GM18873 (cell line): ENCODE results near the gene APOL2.
"Not testable (repeated sequence)": the region's sequence is repeated elsewhere in the genome, so short reads cannot be mapped to it uniquely, and the experiment has no call there.

Source experiments
- ATAC-seq: cut with Tn5 transposase; IDR thresholded peaks from one replicate; pipeline ENCODE4 v1.9.1; 2021; ENCODE audit warnings: mild to moderate bottlenecking, moderate library complexity, moderate number of reproducible peaks; ENCODE audit not compliant: unreplicated experiment, low FRiP score

APOL2 gene

DNA sequence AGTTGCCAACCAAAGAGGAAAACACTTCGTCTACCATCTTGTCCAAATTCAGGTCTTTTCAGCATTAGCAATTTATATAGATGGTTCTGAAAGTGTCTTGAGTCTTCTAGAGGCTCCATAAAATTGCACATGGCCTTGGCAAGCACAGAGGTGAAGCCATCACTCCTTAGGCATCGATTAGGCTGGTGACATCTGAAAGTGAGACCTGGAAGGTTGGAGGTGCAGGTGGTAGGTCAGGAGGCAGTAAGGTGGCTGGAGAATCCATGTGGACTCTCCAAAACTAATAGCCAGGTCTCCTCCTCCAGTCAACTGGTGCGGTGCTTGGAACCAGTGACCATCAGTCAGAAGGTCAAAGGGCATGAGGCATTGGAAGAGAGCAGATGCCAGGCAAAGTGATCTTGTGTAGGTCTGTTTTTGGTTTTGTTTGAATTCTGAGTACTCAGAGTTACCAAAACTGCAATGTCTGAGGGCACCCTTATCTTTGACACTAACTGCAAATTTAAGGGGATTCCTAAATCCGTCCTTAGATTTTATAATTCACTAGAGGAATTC lies 6.6 kb upstream of the APOL2 start:
- ATAC-seq: no peak

DNA sequence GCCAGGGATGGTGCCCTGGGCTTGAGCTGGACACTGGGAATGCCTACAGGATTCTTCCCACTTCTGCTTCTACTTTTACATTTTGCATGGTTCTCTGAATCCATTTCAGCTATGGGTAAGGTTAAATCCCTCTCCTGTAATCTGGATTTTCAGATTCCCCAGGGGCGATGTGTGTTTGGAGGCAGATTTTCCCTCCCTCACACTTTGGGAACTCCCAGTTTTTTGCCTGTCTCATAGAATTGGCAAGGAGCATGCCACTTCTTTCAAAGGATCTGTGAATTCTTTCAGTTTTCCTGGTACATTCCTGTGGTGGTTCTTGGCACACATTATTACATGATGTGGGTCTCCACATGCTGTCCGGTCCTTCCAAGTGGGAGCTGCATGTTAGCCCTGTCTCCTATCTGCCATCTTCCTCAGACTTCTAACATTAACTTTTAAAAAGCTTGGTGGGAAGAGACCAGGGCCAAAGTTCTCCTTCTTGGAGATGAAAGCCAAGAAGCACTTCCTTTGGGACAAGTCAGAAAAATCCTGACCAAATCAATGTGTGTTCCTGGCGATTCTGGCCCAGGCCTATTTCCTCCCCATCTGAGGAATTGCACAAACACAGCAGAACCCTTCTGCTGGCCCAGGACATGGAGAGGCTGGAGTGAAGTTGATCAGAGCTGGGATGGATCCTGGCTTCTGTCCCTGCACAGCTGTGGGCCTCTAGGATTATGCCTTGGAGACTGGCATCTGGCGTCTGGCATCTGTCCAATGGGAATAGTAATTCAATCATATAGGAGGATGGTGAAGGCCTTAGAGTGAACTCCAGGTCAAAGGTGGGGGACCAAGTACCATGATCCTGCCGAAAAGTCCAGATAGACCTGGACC lies 5.4 kb upstream of the APOL2 start:
- ATAC-seq: no peak

- ATAC-seq: no peak
Measured at GRCh38 chr22:36243986-36244385, 4.7 kb upstream of the APOL2 start.

GRCh38 chr22:36239150-36239400 lies 252 bp downstream of the APOL2 start:
- no peak for ATAC-seq

- no peak for ATAC-seq
Measured at GRCh38 chr22:36238373-36239149, 766 bp downstream of the APOL2 start.

GRCh38 chr22:36237462-36238372 lies 1.6 kb downstream of the APOL2 start:
- no peak for ATAC-seq

DNA sequence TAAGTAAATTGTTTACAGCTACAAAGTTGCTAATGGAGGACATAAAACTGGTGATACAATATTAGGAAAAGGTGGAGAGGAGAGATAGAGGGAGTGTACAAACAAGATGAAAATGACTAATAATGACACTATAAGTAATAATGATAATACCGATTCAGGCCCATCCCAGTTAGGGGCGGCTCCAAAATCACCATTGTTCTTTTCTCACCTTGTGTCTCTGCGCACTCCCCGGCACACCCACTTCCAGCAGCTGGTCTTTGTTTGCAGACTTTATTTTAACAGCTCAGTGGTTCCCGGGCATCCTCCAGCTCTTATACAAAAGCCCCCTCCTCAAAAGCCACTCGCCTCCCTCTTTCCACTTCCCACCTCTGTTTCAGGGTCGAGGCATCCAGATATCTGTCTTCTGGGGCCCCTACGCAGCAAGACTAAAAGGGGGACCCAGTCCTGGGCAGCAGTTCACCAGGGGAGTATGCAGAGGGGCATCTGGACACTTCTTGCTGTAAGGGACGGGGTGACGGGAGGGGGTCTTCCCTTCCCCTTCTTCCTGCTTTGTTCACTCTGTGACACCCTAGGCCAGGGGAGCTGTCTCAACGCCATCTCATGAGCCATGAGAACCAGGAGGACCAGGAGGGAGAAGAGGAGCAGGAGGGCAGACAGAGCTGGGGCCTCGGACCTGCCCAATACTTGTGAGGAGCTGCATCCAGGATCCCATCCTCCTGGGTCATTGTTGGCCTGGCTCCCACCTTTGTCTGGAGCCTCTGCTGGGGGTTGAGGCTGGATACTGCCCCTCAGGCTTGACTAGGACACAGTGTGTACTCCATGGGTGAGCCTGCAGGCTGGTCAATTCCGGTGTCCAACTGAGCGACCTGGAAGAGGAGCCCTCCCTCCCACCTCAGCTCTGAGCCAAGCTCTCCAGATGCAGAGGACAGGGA lies 2.7 kb downstream of the APOL2 start:
- ATAC-seq: no peak

DNA sequence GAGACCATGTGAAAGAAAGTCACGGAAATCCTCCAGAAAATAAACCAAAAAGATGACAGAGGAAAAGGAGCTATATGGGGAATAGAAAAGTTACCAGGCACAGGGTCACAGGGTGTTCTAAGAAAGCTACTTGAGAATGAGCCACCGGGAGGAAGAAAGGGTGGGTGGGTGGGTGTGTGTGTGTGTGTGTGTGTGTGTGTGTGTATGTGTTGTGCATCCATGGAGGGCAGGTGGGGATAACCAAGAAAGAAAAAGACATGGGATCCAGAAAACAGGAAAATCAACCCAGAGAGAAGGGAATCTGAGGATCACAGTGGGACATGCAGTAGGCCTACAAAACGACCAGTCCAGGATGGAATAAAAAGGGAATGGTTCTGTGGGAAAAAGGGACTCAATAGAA lies 3.7 kb downstream of the APOL2 start:
- no peak for ATAC-seq

GRCh38 chr22:36234919-36235318 lies 4.4 kb downstream of the APOL2 start:
- ATAC-seq: no peak

DNA sequence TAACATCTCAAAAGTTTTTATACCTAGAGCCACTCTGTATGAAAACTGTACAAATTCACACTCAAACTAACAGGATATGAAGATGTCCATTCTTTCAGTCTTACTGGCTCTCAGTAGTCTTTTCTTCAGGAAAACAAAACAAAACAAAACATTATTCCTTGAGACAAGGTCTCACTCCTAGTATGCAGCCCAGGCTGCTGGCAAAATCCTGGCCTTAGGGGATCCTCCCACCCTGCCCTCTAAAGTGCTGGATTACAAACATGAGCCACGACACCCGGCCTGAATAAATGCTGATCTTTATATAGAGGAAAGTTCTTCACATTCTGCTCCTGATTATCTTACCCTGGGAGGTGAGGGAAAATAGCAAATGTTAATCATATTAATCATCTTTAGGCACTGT lies 5.1 kb downstream of the APOL2 start:
- no peak for ATAC-seq

DNA sequence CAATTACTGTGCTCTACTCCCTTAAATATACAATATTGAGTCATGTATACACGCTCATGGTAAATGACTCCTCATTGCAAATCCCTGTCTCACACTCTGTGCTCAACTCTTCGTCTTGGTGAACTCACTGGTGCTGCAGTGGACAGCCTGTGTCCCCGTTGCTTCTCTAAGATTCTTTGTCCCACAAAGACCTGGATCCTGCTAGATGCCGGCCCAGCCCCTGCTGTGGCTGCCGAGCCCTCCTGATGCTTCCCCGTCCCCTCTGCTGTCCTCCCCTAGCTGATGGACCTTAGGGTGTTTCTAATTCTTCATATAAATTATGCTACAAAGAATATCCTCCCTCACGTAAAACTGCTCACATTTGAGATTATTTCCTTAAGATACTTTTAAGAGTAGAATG lies 5.5 kb downstream of the APOL2 start:
- ATAC-seq: no peak

DNA sequence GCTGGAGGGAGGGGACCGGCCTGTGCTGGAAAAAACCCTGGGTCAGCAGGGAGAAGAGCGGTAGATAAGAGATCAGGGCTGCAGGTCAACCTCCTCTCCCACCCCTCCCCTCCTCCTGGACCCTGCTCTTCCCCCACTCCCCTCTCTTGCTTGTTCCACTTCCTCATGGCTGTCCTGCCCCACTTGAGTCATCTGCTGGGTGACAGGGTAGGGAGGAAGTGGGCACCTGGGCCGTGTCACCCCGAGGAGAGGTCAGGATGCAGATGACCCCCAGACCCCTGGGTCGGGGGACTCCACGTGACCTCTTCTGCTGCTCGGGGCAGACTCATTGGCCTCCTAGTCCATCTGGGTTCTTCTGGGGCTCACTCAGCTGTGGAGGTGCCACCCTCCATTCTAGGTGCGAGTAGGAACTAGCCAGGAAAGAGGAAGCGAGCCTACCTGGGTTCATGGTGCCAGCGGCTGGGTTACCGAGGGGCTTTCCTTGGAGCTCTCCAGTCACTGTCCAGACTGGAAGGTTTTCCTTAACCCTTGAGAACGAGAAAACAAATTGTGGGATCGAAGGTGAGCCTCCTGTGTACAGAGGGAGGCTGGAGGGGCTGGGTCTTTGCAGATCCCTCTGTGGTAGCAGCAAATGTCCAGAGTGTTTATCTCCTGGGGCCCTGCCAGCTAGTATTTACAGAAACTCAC lies 6.5 kb downstream of the APOL2 start:
- ATAC-seq: no peak

DNA sequence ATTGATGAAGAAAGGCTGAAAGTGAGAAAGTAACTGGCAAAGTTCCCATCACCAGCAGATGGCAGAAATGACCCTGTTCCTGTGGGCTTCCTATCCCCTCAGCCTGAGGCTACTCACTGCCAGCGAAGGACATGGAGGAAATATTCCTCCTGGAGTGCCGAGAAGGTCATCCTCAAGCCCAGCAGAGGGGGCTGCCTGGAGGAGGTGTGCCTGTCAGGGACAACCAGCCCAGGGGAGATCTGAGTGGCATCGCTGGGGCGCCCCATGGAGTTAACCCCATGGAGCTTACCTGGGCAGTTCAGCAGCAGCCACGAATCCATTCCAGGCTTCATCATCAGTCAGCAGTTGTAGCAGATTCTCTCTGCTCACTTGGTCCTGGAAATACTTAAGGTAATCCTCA lies 8.3 kb downstream of the APOL2 start:
- not testable (repeated sequence) for ATAC-seq

DNA sequence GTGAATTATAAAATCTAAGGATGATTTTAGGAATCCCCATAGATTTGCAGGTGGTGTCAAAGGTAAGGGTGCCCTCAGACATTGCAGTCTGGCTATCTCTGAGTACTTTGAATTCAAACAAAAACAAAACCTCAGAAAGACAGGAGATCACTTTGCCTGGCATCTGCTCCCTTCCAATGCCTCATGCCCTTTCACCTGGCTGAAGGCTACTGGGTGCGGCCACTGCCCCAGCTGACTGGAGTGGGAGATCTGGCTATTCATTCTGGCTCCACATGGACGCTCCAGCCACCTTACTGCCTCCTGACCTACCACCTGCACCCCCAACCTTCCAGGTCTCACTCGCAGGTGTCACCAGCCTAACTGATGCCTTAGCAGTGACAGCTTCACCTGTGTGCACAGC lies 9.7 kb downstream of the APOL2 start:
- ATAC-seq: not testable (repeated sequence)

DNA sequence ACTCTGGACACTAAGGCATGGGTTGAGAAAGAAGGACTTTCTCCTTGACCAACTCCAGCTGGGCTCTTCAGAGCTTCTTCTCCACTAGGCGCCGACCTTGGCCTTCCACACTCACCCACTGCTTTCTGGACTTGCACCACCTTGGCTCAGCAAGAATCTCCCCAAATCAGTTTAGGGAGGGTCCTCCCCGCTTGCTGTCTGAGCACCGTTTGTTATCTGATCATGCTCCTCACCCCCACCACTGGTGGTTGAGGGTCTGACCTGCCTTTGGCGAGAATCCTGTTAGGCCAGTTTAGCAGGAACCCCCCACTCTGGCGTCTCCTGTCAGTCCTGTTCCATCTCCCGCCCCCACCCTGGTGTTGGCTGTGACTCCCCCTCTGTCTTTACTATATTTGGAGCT lies 10.4 kb downstream of the APOL2 start:
- ATAC-seq: no peak

DNA sequence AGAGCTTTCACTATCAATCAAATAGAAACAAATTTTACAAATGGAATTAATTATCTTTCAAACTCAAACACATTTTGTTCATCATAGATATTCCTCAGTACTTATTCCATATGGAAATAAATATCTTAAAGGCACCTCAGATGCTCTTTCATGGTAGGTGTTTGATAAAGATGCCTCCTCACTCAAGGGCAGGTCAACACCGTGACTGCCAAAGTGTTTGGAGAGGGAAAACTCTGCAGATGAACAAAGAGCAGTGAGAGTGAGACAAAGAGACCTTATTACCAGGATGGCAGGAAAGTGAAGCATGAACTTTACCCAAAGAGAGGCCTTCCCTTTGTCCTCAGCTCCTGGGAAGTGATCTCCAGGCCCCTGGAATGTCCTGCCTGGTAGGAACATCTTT lies 11.0 kb downstream of the APOL2 start:
- not testable (repeated sequence) for ATAC-seq

DNA sequence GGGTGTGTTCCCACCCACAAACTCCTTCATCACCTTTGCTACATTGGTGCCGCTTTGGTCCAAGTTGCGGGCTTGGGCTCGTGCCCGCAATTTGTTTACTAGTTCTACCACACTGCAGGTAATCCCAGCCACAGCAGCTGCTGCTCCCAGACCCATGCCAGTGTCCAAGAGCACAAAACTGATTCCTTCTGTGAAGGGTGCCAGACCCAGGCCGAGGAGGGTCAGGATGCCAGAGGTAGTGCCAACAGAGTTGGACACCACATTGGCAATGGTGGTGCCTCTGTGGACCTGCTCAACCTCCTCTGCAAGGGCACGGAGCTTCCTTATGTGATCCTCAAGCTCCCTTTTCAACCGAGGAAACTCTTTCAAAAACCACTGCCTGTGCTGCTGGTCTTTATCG lies 11.5 kb downstream of the APOL2 start:
- ATAC-seq: no peak

GRCh38 chr22:36227396-36227795 lies 11.9 kb downstream of the APOL2 start:
- no peak for ATAC-seq

- no peak for ATAC-seq
Measured at GRCh38 chr22:36226189-36226588, 13.1 kb downstream of the APOL2 start.
